IMR-90 (cell line): ENCODE measurements around the gene KRT1. TPM values are rescaled to one million over a fixed set of nuclear protein-coding genes. Genes with fewer than 3 reads are reported as not detected.

Experiments
- ATAC-seq: fragments of 200-7000 bp; cut with Tn5 transposase; 2 replicates; pipeline ENCODE4 v1.9.1; 2020; ENCODE audit warnings: low read depth, mild to moderate bottlenecking, moderate library complexity
- BruUV-seq: library from RNA; stranded (reverse); fragments of 400-500 nt; replicated peaks from 2 replicates; lab custom pipeline; 2021; lab: Mats Ljungman, UMichigan
- CTCF ChIA-PET: fragments of 300-600 bp; formaldehyde crosslinking; extraction: SDS; loops from one replicate; lab custom pipeline; 2021; ENCODE audit warnings: antibody characterized with exemption; lab: Yijun Ruan, JAX
- POLR2A ChIA-PET: fragments of 300-600 bp; sonication (Branson Sonifier 250); formaldehyde crosslinking; loops from one replicate; lab custom pipeline; 2022; ENCODE audit warnings: antibody characterized with exemption; ENCODE audit not compliant: unreplicated experiment; lab: Charles Lee
- DNase-seq: peaks from one replicate; pipeline ENCODE4 v3.0.0; 2013
- H2AFZ ChIP-seq: replicated peaks from 2 replicates; pipeline ENCODE3; 2013; ENCODE audit warnings: low read length, mild to moderate bottlenecking; ENCODE audit not compliant: poor library complexity
- H2AK5ac ChIP-seq: 2 replicates; pipeline ENCODE4 v1.6.1; 2013; ENCODE audit warnings: low read depth, low read length, inconsistent platforms
- H2AK9ac ChIP-seq: replicated peaks from 2 replicates; pipeline ENCODE3; 2013; ENCODE audit warnings: mild to moderate bottlenecking, low read depth, low read length, moderate library complexity; ENCODE audit not compliant: poor library complexity
- H2BK120ac ChIP-seq: 2 replicates; pipeline ENCODE4 v1.6.1; 2013; ENCODE audit warnings: low read depth, low read length, inconsistent platforms
- H2BK15ac ChIP-seq: 3 replicates; pipeline ENCODE4 v1.6.1; 2013; ENCODE audit warnings: low read depth, low read length, inconsistent platforms
- H2BK20ac ChIP-seq: 2 replicates; pipeline ENCODE4 v1.6.1; 2013; ENCODE audit warnings: low read depth, mild to moderate bottlenecking, inconsistent platforms, low read length, moderate library complexity
- H2BK5ac ChIP-seq: 2 replicates; pipeline ENCODE4 v1.6.1; 2013; ENCODE audit warnings: mild to moderate bottlenecking, low read depth, low read length, inconsistent platforms; ENCODE audit not compliant: poor library complexity, severe bottlenecking
- H3K14ac ChIP-seq: replicated peaks from 2 replicates; pipeline ENCODE4 v1.6.1; 2013; ENCODE audit warnings: low read depth, low read length, inconsistent platforms
- H3K18ac ChIP-seq: 2 replicates; pipeline ENCODE4 v1.6.1; 2013; ENCODE audit warnings: low read depth, low read length, control low read depth
- H3K23ac ChIP-seq: 2 replicates; pipeline ENCODE4 v1.6.1; 2013; ENCODE audit warnings: low read depth, low read length, inconsistent platforms
- H3K27ac ChIP-seq: 2 replicates; pipeline ENCODE4 v1.5.1; 2013; ENCODE audit warnings: mild to moderate bottlenecking, control low read depth, low read length; ENCODE audit not compliant: insufficient read depth
- H3K27me3 ChIP-seq: 2 replicates; pipeline ENCODE4 v1.6.1; 2013; ENCODE audit warnings: low read length; ENCODE audit not compliant: control insufficient read depth, insufficient read depth
- H3K36me3 ChIP-seq: 2 replicates; pipeline ENCODE4 v1.6.1; 2013; ENCODE audit warnings: low read length, mixed read lengths; ENCODE audit not compliant: control insufficient read depth, insufficient read depth
- H3K4ac ChIP-seq: 2 replicates; pipeline ENCODE4 v1.6.1; 2013; ENCODE audit warnings: low read depth, low read length, inconsistent platforms
- H3K4me1 ChIP-seq: 2 replicates; pipeline ENCODE4 v1.6.1; 2013; ENCODE audit warnings: low read length, mixed read lengths; ENCODE audit not compliant: control insufficient read depth, insufficient read depth
- H3K4me2 ChIP-seq: 2 replicates; pipeline ENCODE4 v1.6.1; 2013; ENCODE audit warnings: low read depth, mild to moderate bottlenecking, control low read depth, low read length, moderate library complexity
- H3K4me3 ChIP-seq: 2 replicates; pipeline ENCODE4 v1.5.1; 2013; ENCODE audit warnings: low read depth, mild to moderate bottlenecking, control low read depth, low read length, moderate library complexity; ENCODE audit not compliant: insufficient read depth
- H3K56ac ChIP-seq: 2 replicates; pipeline ENCODE4 v1.6.1; 2013; ENCODE audit warnings: low read length, inconsistent platforms; ENCODE audit not compliant: insufficient read depth; ENCODE audit errors: extremely low read depth
- H3K79me1 ChIP-seq, 2 experiments: 2 replicates each; pipeline ENCODE4 v1.6.1; 2013; ENCODE audit warnings: low read length in 2 of 2, inconsistent platforms in 1 of 2, low read depth in 1 of 2
- H3K9ac ChIP-seq: 2 replicates; pipeline ENCODE4 v1.6.1; 2013; ENCODE audit warnings: low read depth, low read length, control low read depth
- H3K9me1 ChIP-seq: 2 replicates; pipeline ENCODE4 v1.6.1; 2013; ENCODE audit warnings: low read length, inconsistent platforms; ENCODE audit not compliant: insufficient read depth
- H3K9me3 ChIP-seq: 2 replicates; pipeline ENCODE4 v1.6.1; 2013; ENCODE audit warnings: low read length; ENCODE audit not compliant: control insufficient read depth, insufficient read depth
- H4K20me1 ChIP-seq: 2 replicates; pipeline ENCODE4 v1.6.1; 2013; ENCODE audit warnings: low read length, inconsistent platforms; ENCODE audit not compliant: insufficient read depth
- H4K5ac ChIP-seq: 2 replicates; pipeline ENCODE4 v1.6.1; 2013; ENCODE audit warnings: mild to moderate bottlenecking, low read depth, low read length, control low read depth
- H4K8ac ChIP-seq, 2 experiments: 2 replicates each; pipeline ENCODE4 v1.6.1; 2013; ENCODE audit warnings: low read depth in 2 of 2, low read length in 2 of 2, control low read depth in 1 of 2, inconsistent platforms in 1 of 2
- H4K91ac ChIP-seq: 2 replicates; pipeline ENCODE4 v1.6.1; 2013; ENCODE audit warnings: low read depth, low read length, inconsistent platforms; ENCODE audit not compliant: insufficient read depth
- BHLHE40 ChIP-seq: fragments of 150-350 bp; IDR thresholded peaks from 2 replicates; pipeline ENCODE4 v1.6.1; 2016; ENCODE audit warnings: mild to moderate bottlenecking, low read depth, low read length
- CEBPB ChIP-seq: IDR thresholded peaks from 2 replicates; pipeline ENCODE4 v1.6.1; 2012; ENCODE audit warnings: low read depth, low read length, improper control_type of control experiment
- FOS ChIP-seq: fragments of 150-350 bp; IDR thresholded peaks from 2 replicates; pipeline ENCODE4 v1.6.1; 2016; ENCODE audit warnings: low read depth, low read length
- MAFK ChIP-seq: IDR thresholded peaks from 2 replicates; pipeline ENCODE4 v1.6.1; 2012; ENCODE audit warnings: low read depth, low read length, improper control_type of control experiment
- MAZ ChIP-seq: IDR thresholded peaks from 2 replicates; pipeline ENCODE4 v1.6.1; 2012; ENCODE audit warnings: low read depth, mild to moderate bottlenecking, low read length, improper control_type of control experiment, moderate library complexity, borderline replicate concordance
- MXI1 ChIP-seq: IDR thresholded peaks from 2 replicates; pipeline ENCODE4 v1.6.1; 2012; ENCODE audit warnings: low read depth, mild to moderate bottlenecking, low read length, moderate library complexity, borderline replicate concordance
- NFE2L2 ChIP-seq: fragments of 150-350 bp; IDR thresholded peaks from 2 replicates; pipeline ENCODE4 v1.6.1; 2016; ENCODE audit warnings: low read depth, mild to moderate bottlenecking, low read length
- RAD21 ChIP-seq: IDR thresholded peaks from 2 replicates; pipeline ENCODE4 v1.6.1; 2012; ENCODE audit warnings: low read length, improper control_type of control experiment
- SMC3 ChIP-seq: fragments of 150-350 bp; IDR thresholded peaks from 2 replicates; pipeline ENCODE4 v1.6.1; 2016; ENCODE audit warnings: low read depth, mild to moderate bottlenecking, antibody characterized with exemption, low read length, moderate library complexity
- WGBS, 2 experiments: methylation state at CpG; one replicate each; pipeline versions ENCODE4 v1.1.5 to v1.1.7; 2013; ENCODE audit warnings: missing lambda C conversion rate in 2 of 2; ENCODE audit not compliant: insufficient read length in 1 of 2; ENCODE audit errors: extremely low coverage in 2 of 2; 5-methylcytosine and 5-hydroxymethylcytosine counted together
- dilution Hi-C: fragments of 300-500 bp; cut with HindIII; formaldehyde crosslinking; loops from one replicate; pipeline ENCODE4 v1.14.3; 2018; ENCODE audit warnings: low sequenced_read_pairs; ENCODE audit not compliant: unreplicated experiment
- in situ Hi-C: fragments of 300-500 bp; cut with MboI; formaldehyde crosslinking; loops from 3 replicates; pipeline ENCODE4 v1.14.3; 2019; ENCODE audit warnings: low sequenced_read_pairs, inconsistent platforms, mixed read lengths
- intact Hi-C: fragments of 100-400 bp; cut with micrococcal nuclease; formaldehyde crosslinking; loops from 2 replicates; pipeline ENCODE4 v1.10.0; 2022
- polyA plus RNA-seq, 3 experiments: library from polyadenylated mRNA; depleted of rRNA; stranded (reverse); fragments of >200 nt; gene quantifications; 2 replicates each; pipeline ENCODE4 v1.2.3, GENCODE V29; 2012; ENCODE audit warnings: low replicate concordance in 1 of 3
- total RNA-seq: library from RNA; depleted of rRNA; stranded (reverse); fragments of >200 nt; gene quantifications from 2 replicates; pipeline ENCODE4 v1.2.3, GENCODE V29; 2012
- TF ChIP-seq, protein P1 (sequence below): fragments of 150-350 bp; IDR thresholded peaks from 2 replicates; pipeline ENCODE4 v1.6.1; 2017; ENCODE audit warnings: mild to moderate bottlenecking, antibody characterized with exemption, low read length, low read depth

KRT1 gene
- total and polyA plus RNA-seq, 2 of the 4 experiments (the other 2 are of a cell fraction) = not detected

DNA sequence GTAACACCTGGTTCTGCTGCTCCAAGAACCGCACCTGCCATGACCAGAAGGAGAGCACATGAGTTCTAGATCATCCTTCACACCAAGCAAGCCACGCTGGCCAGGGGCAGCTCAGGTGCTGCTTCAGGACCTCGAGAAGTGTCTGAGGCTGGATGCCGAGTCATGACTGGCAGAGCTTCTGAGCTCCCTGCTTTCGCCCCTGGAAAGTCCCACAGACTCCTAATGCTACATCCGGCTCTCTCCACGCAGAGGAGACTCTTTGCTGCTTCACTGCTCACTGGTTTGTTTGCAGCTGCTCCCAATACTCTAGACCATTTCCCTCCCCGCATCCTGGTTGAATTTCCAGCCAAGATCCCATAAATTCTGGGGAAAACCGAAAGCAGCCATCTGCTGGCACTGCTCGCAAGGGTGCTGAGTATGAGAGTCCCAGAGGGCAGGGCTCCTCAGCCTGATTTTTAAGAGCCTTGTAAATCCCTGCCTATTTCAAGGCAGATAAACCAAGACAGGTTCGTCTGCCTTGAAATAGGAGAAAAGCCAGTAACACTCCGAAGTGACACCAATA is 29.6 kb downstream of the KRT1 start:
- Histone ChIP-seq H3K56ac (no peak overlapping the region), H3K4me2 (no peak overlapping the region), H2BK120ac (no peak overlapping the region), H3K27ac (no peak overlapping the region), H3K18ac (no peak overlapping the region), H2BK20ac (no peak overlapping the region), H3K23ac (no peak overlapping the region), H2AK5ac (no peak overlapping the region), H3K9me3 (no peaks in the 10 kb centered on the region), H4K91ac (no peak overlapping the region), H3K9ac (no peak overlapping the region), H3K14ac (no peak overlapping the region), H3K4ac (no peak overlapping the region), H2BK15ac (no peak overlapping the region), H3K79me1 (no peaks in the 10 kb centered on the region), H4K5ac (no peak overlapping the region), H3K4me1 (no peaks in the 10 kb centered on the region), H2AFZ (no peak overlapping the region), H3K36me3 (no peaks in the 10 kb centered on the region), H4K20me1 (no peaks in the 10 kb centered on the region), H4K8ac (no peak overlapping the region), H3K9me1 (no peaks in the 10 kb centered on the region), H3K27me3 (peaks cover 17% of the 10 kb centered on the region), H3K4me3 (no peak overlapping the region), H2AK9ac (no peak overlapping the region), H2BK5ac (no peak overlapping the region)
- in situ Hi-C loops (no loop called here), dilution Hi-C loops (no loop called here), intact Hi-C loops (no loop called here)
- TF ChIP-seq FOS (no peak), RAD21 (no peak), MXI1 (no peak), MAZ (no peak), NFE2L2 (no peak), BHLHE40 (no peak), CEBPB (no peak), MAFK (no peak), SMC3 (no peak)
- TF ChIP-seq, protein P1, sequence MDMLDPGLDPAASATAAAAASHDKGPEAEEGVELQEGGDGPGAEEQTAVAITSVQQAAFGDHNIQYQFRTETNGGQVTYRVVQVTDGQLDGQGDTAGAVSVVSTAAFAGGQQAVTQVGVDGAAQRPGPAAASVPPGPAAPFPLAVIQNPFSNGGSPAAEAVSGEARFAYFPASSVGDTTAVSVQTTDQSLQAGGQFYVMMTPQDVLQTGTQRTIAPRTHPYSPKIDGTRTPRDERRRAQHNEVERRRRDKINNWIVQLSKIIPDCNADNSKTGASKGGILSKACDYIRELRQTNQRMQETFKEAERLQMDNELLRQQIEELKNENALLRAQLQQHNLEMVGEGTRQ = no peak
- POLR2A ChIA-PET = no interaction called here
- CTCF ChIA-PET = no interaction called here
- WGBS, 2 experiments = 28% methylated on average over 4 of the region's 12 CpGs; no CpG with 5 or more reads in 1 of the 2 experiments
- DNase-seq (no peak), ATAC-seq (no peak)
- no TSS peak for BruUV-seq
